ENCODE data around the gene USP3. TPM values are rescaled to one million over a fixed set of nuclear protein-coding genes. Genes with fewer than 3 reads are reported as not detected.
A peak's percentile ranks its signal among the peaks of the same experiment; 100 is the strongest.

USP3 gene
- total RNA-seq, 1 donor from 2014 or later, result 57.3 TPM

DNA sequence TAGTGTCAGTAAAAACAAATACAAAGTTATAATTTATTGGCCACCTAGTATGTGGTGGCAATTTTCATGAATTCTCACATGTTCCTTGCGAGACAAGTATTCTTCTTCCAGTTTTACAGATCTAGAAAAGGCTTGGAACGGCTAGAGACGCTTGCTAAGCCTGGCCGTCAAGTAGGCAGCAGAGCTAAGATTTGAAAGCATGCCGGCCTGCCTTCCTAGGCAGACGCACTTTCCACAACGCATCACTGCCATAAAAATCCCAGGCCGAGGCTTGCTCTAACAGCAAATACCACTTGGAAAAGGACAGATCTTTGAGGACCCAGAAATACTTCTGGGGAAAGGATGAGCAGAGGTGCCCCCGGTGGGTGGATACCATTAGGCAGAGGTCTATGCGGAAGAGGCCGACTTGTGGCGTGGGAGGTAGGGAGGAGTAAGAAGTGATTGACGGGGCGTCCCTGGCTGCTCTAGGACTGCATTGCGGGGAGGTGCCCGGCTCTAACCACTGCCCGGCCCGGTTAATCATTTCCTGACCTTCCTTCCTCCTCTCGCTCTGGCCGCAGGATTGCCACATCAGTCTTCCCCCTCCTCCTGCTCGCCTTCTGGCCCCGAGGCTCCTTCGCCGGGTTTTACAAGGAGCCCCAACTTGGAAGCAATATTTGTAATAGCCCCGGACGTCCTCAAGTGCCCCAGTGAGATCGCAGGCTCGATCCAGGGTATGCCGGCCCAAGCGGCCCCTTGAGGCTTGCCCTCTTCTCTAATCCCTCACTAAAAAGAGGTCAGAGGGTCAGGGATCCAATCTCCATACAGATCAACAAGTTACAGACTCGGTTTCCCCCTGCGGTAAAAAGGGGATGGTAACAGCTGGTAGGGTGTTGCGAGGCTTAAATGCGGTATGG lies 1.3 kb upstream of the USP3 start:
- no peaks in the 10 kb centered on the region for H3K36me3 Mint-ChIP-seq
- H3K4me3 Mint-ChIP-seq, result peak overlapping the region; percentile 89
- no peaks in the 10 kb centered on the region for H3K9me3 Mint-ChIP-seq
- no peak for DNase-seq (ENCODE audit: extremely low spot score, unreplicated experiment)
- peaks cover 60% of the 10 kb centered on the region for H3K4me1 Mint-ChIP-seq (ENCODE audit: unreplicated experiment)
- H3K27ac Mint-ChIP-seq, result peak overlapping the region; percentile 82
- peaks cover 8% of the 10 kb centered on the region for H3K27me3 Mint-ChIP-seq
- TF ChIP-seq CTCF (conservative IDR thresholded peaks at IDR 0.05), result no peak

- peaks cover 8% of the 10 kb centered on the region for H3K27me3 Mint-ChIP-seq
These were observed 600 bp upstream of the USP3 start for GRCh38 chr15:63503739-63504246.

GRCh38 chr15:63504979-63505841 lies 817 bp downstream of the USP3 start:
- H3K4me1 Mint-ChIP-seq (ENCODE audit: unreplicated experiment), result peaks cover 76% of the 10 kb centered on the region
- no peaks in the 10 kb centered on the region for H3K36me3 Mint-ChIP-seq
- H3K27ac Mint-ChIP-seq, result peak overlapping the region; percentile 91
- peaks cover 8% of the 10 kb centered on the region for H3K27me3 Mint-ChIP-seq
- H3K9me3 Mint-ChIP-seq, result no peaks in the 10 kb centered on the region
- peak; percentile 74 for DNase-seq (ENCODE audit: extremely low spot score, unreplicated experiment)
- peak; percentile 65 for TF ChIP-seq CTCF (conservative IDR thresholded peaks at IDR 0.05)
- H3K4me3 Mint-ChIP-seq, result peak overlapping the region; percentile 94

More at GRCh38 chr15:63503739-63504246, 600 bp upstream of the USP3 start:
- H3K4me1 Mint-ChIP-seq (ENCODE audit: unreplicated experiment), result peaks cover 67% of the 10 kb centered on the region
- H3K4me3 Mint-ChIP-seq, result peak overlapping the region; percentile 89
- TF ChIP-seq CTCF (conservative IDR thresholded peaks at IDR 0.05), result no peak
- no peak for DNase-seq (ENCODE audit: extremely low spot score, unreplicated experiment)
- H3K27ac Mint-ChIP-seq, result peak overlapping the region; percentile 82
- H3K36me3 Mint-ChIP-seq, result no peaks in the 10 kb centered on the region
- no peaks in the 10 kb centered on the region for H3K9me3 Mint-ChIP-seq

- Mint-ChIP-seq H3K27ac (peak overlapping the region; percentile 91), H3K4me1 (ENCODE audit: unreplicated experiment) (peaks cover 76% of the 10 kb centered on the region)
These were observed 1.4 kb downstream of the USP3 start for GRCh38 chr15:63505842-63506222.

More at GRCh38 chr15:63505842-63506222, 1.4 kb downstream of the USP3 start:
- Mint-ChIP-seq H3K36me3 (no peaks in the 10 kb centered on the region), H3K27me3 (peaks cover 8% of the 10 kb centered on the region), H3K4me3 (peak overlapping the region; percentile 94), H3K9me3 (no peaks in the 10 kb centered on the region)
- peak; percentile 44 for TF ChIP-seq CTCF (conservative IDR thresholded peaks at IDR 0.05)
- no peak for DNase-seq (ENCODE audit: extremely low spot score, unreplicated experiment)
